ENCODE data around the gene ZDHHC7. TPM values are rescaled to one million over a fixed set of nuclear protein-coding genes. Genes with fewer than 3 reads are reported as not detected.

Gene ZDHHC7
- total RNA-seq, 4 donors from 2014 or later, result 45.6 to 68.8 (median 54.3) TPM

- peaks cover 6 to 20% (median 9%) of the 10 kb centered on the region in 4 donors for H3K36me3 ChIP-seq
- H3K4me3 ChIP-seq, result no peak overlapping the region
- intact Hi-C loops (cut with DNase I), result no loop called here
- WGBS, result 86% methylated on average over 5 of the region's 5 CpGs
- H3K27me3 ChIP-seq, result no peaks in the 10 kb centered on the region
- TF ChIP-seq POLR2AphosphoS5 (IDR thresholded peaks at IDR 0.05) (no peak), CTCF (IDR thresholded peaks at IDR 0.05) (no peak), POLR2A (IDR thresholded peaks at IDR 0.05; ENCODE audit: low read depth) (no peak), EP300 (IDR thresholded peaks at IDR 0.05) (no peak)
- H3K9me3 ChIP-seq, result no peaks in the 10 kb centered on the region
- peaks cover 18 to 47% (median 41%) of the 10 kb centered on the region in 4 donors for H3K4me1 ChIP-seq
- DNase-seq (ENCODE audit: extremely low spot score), result no peak
- H3K27ac ChIP-seq (replicated peaks in 1 of 4), result peak overlapping the region in 3 of 4 donors; percentile 33 to 95 (median 39)
Observed at GRCh38 chr16:85031451-85031850, 20.1 kb upstream of the ZDHHC7 start.

GRCh38 chr16:85029981-85030401 is 18.7 kb upstream of the ZDHHC7 start:
- TF ChIP-seq EP300 (IDR thresholded peaks at IDR 0.05) (no peak), POLR2AphosphoS5 (IDR thresholded peaks at IDR 0.05) (peak in 1 of 2 donors; percentile 60)
- WGBS, result 82% methylated on average over 7 of the region's 16 CpGs
- peaks cover 22 to 47% (median 42%) of the 10 kb centered on the region in 4 donors for H3K4me1 ChIP-seq
- H3K9me3 ChIP-seq, result no peaks in the 10 kb centered on the region
- DNase-seq (ENCODE audit: extremely low spot score), result no peak
- intact Hi-C loops (cut with DNase I), result no loop called here
- no peaks in the 10 kb centered on the region for H3K27me3 ChIP-seq
- peak overlapping the region; percentile 77 to 99 (median 93) for H3K4me3 ChIP-seq
- peaks cover 6 to 20% (median 9%) of the 10 kb centered on the region in 4 donors for H3K36me3 ChIP-seq
- peak overlapping the region; percentile 87 to 95 (median 91) for H3K27ac ChIP-seq (replicated peaks in 1 of 4)

- intact Hi-C loops (cut with DNase I), result no loop called here
- DNase-seq (ENCODE audit: extremely low spot score), result no peak
Observed at GRCh38 chr16:85029408-85029784, 18.1 kb upstream of the ZDHHC7 start.

GRCh38 chr16:85028685-85029407 is 17.5 kb upstream of the ZDHHC7 start:
- DNase-seq (ENCODE audit: extremely low spot score), result no peak
- Histone ChIP-seq H3K27ac (replicated peaks in 1 of 4) (peak overlapping the region; percentile 87 to 95 (median 91)), H3K9me3 (no peaks in the 10 kb centered on the region), H3K4me3 (peak overlapping the region; percentile 77 to 99 (median 93)), H3K36me3 (peaks cover 6 to 20% (median 9%) of the 10 kb centered on the region in 4 donors), H3K27me3 (no peaks in the 10 kb centered on the region), H3K4me1 (peaks cover 22 to 47% (median 42%) of the 10 kb centered on the region in 4 donors)
- 33% methylated on average over 16 of the region's 17 CpGs for WGBS
- TF ChIP-seq CTCF (IDR thresholded peaks at IDR 0.05), result no peak
- peak in 1 of 2 donors; percentile 41 for TF ChIP-seq POLR2AphosphoS5 (IDR thresholded peaks at IDR 0.05)
- no peak for TF ChIP-seq EP300 (IDR thresholded peaks at IDR 0.05)
- intact Hi-C loops (cut with DNase I), result no loop called here

More at GRCh38 chr16:85029408-85029784, 18.1 kb upstream of the ZDHHC7 start:
- H3K4me1 ChIP-seq, result peaks cover 22 to 47% (median 42%) of the 10 kb centered on the region in 4 donors
- H3K9me3 ChIP-seq, result no peaks in the 10 kb centered on the region
- H3K36me3 ChIP-seq, result peaks cover 6 to 20% (median 9%) of the 10 kb centered on the region in 4 donors
- WGBS, result 31% methylated on average over 4 of the region's 4 CpGs
- H3K4me3 ChIP-seq, result peak overlapping the region; percentile 77 to 99 (median 93)
- H3K27me3 ChIP-seq, result no peaks in the 10 kb centered on the region
- peak overlapping the region; percentile 87 to 95 (median 91) for H3K27ac ChIP-seq (replicated peaks in 1 of 4)
- TF ChIP-seq POLR2A (IDR thresholded peaks at IDR 0.05; ENCODE audit: low read depth), result no peak
- no peak for TF ChIP-seq CTCF (IDR thresholded peaks at IDR 0.05)
- TF ChIP-seq POLR2AphosphoS5 (IDR thresholded peaks at IDR 0.05), result no peak
- no peak for TF ChIP-seq EP300 (IDR thresholded peaks at IDR 0.05)

GRCh38 chr16:85027958-85028684 is 16.8 kb upstream of the ZDHHC7 start:
- Histone ChIP-seq H3K4me1 (peaks cover 22 to 47% (median 42%) of the 10 kb centered on the region in 4 donors), H3K9me3 (no peaks in the 10 kb centered on the region), H3K27ac (replicated peaks in 1 of 4) (peak overlapping the region; percentile 87 to 95 (median 91)), H3K36me3 (peaks cover 4 to 18% (median 6%) of the 10 kb centered on the region in 4 donors), H3K4me3 (peak overlapping the region; percentile 77 to 99 (median 93)), H3K27me3 (no peaks in the 10 kb centered on the region)
- DNase-seq (ENCODE audit: extremely low spot score), result no peak
- intact Hi-C loops (cut with DNase I), result no loop called here
- WGBS, result 3% methylated on average over 24 of the region's 41 CpGs
- TF ChIP-seq POLR2AphosphoS5 (IDR thresholded peaks at IDR 0.05), result no peak
- peak in 1 of 3 experiments; percentile 27 for TF ChIP-seq CTCF (IDR thresholded peaks at IDR 0.05)
